Urinary bladder (tissue), 4 donors: ENCODE data around the gene F10. TPM values are rescaled to one million over a fixed set of nuclear protein-coding genes. Genes with fewer than 3 reads are reported as not detected.
"Not testable (repeated sequence)": the region's sequence is repeated elsewhere in the genome, so short reads cannot be mapped to it uniquely, and the experiment has no call there.

Experiments
- DNase-seq: peaks from one replicate; pipeline ENCODE4 v3.0.0-alpha.2; 2015; ENCODE audit errors: extremely low spot score
- H3K27ac ChIP-seq: one replicate; pipeline ENCODE4 v1.5.1; 2013; ENCODE audit warnings: low read depth, mild to moderate bottlenecking, moderate library complexity
- H3K36me3 ChIP-seq: one replicate; pipeline ENCODE4 v1.6.1; 2013; ENCODE audit warnings: mild to moderate bottlenecking, moderate library complexity; ENCODE audit not compliant: insufficient read depth
- H3K4me1 ChIP-seq: one replicate; pipeline ENCODE4 v1.6.1; 2013; ENCODE audit warnings: mild to moderate bottlenecking, moderate library complexity; ENCODE audit not compliant: insufficient read depth
- H3K4me3 ChIP-seq: one replicate; pipeline ENCODE4 v1.5.1; 2013; ENCODE audit warnings: low read depth, low read length
- WGBS: extraction: QIAGEN DNeasy Blood & Tissue Kit; methylation state at CpG from one replicate; pipeline ENCODE4 v1.1.7; 2013; 5-methylcytosine and 5-hydroxymethylcytosine counted together
- polyA plus RNA-seq: library from polyadenylated mRNA; stranded (reverse); fragments of 200-250 nt; gene quantifications from one replicate; pipeline ENCODE4 v1.2.3, GENCODE V29; 2013
- total RNA-seq: library from RNA; depleted of rRNA; stranded (reverse); fragments of >200 nt; gene quantifications from one replicate; pipeline ENCODE4 v1.2.3, GENCODE V29; 2014
- donor health status: healthy with polysubstance abuse.
- donor health status: healthy.

F10 gene
- total and polyA plus RNA-seq, 2 donors, result 26.7 to 27.6 TPM

GRCh38 chr13:113112475-113112874, 10.1 kb upstream of the F10 start:
- 83% methylated on average over 1 of the region's 1 CpG for WGBS
- DNase-seq, result not testable (repeated sequence)

GRCh38 chr13:113112893-113113845, 9.4 kb upstream of the F10 start:
- no peak overlapping the region for H3K4me3 ChIP-seq
- H3K4me1 ChIP-seq, result no peaks in the 10 kb centered on the region
- DNase-seq, result no peak
- 76% methylated on average over 9 of the region's 9 CpGs for WGBS
- H3K36me3 ChIP-seq, result no peaks in the 10 kb centered on the region
- no peak overlapping the region for H3K27ac ChIP-seq

More at GRCh38 chr13:113112475-113112874, 10.1 kb upstream of the F10 start:
- H3K4me1 ChIP-seq, H3K27ac ChIP-seq, H3K4me3 ChIP-seq, H3K36me3 ChIP-seq: not testable (repeated sequence)

DNA sequence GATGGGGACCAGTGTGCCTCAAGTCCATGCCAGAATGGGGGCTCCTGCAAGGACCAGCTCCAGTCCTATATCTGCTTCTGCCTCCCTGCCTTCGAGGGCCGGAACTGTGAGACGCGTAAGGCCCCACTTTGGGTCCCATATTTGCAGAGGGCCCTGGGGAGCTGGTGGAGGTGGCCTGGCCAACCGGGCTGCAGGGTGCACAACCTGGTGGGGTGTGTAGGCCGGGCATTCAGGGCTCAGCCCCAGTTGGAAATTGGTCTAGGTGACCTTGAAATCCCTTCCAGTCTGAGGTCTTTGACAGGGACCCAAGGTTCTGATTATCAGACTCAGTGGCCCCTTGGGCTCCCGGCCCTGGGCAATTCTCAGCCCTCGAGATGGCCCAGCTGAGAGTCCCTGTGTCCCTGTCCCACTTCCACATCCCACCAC, 8.7 kb upstream of the F10 start:
- H3K4me3 ChIP-seq, result no peak overlapping the region
- DNase-seq, result no peak
- no peaks in the 10 kb centered on the region for H3K36me3 ChIP-seq
- no peak overlapping the region for H3K27ac ChIP-seq
- H3K4me1 ChIP-seq, result no peaks in the 10 kb centered on the region
- 95% methylated on average over 8 of the region's 8 CpGs for WGBS

GRCh38 chr13:113114511-113115362, 7.9 kb upstream of the F10 start:
- 91% methylated on average over 17 of the region's 17 CpGs for WGBS
- H3K27ac ChIP-seq, result no peak overlapping the region
- no peaks in the 10 kb centered on the region for H3K36me3 ChIP-seq
- DNase-seq, result no peak
- H3K4me3 ChIP-seq, result no peak overlapping the region
- H3K4me1 ChIP-seq, result no peaks in the 10 kb centered on the region

GRCh38 chr13:113115363-113116205, 7.0 kb upstream of the F10 start:
- Histone ChIP-seq H3K4me3 (no peak overlapping the region), H3K4me1 (no peaks in the 10 kb centered on the region), H3K36me3 (no peaks in the 10 kb centered on the region), H3K27ac (no peak overlapping the region)
- no peak for DNase-seq
- 83% methylated on average over 21 of the region's 21 CpGs for WGBS

- Histone ChIP-seq H3K4me3 (no peak overlapping the region), H3K27ac (no peak overlapping the region), H3K36me3 (no peaks in the 10 kb centered on the region), H3K4me1 (no peaks in the 10 kb centered on the region)
- 84% methylated on average over 10 of the region's 10 CpGs for WGBS
- no peak for DNase-seq
Measured at GRCh38 chr13:113116206-113116800, 6.3 kb upstream of the F10 start.

DNA sequence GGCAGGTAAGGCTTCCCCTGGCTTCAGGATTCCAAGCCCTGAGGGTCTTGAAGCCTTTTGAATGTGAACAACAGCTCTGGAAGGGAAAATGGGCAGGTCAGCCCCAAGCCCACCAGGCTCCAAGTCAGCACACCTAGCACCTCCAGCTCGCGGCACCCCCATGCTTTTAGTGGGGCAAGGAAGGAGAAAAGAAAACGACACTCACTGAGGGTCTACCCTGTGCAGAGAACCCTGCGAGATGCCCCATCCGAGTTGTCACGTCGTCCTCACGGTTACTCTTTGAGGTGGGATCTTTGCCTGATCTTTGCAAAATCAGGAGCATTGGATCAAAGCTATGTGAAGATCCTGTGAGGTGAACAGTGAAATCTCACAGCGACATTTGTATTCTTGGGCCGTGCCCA, 5.7 kb upstream of the F10 start:
- no peak for DNase-seq
- 88% methylated on average over 10 of the region's 10 CpGs for WGBS
- Histone ChIP-seq H3K4me3 (no peak overlapping the region), H3K4me1 (no peaks in the 10 kb centered on the region), H3K27ac (no peak overlapping the region), H3K36me3 (no peaks in the 10 kb centered on the region)

DNA sequence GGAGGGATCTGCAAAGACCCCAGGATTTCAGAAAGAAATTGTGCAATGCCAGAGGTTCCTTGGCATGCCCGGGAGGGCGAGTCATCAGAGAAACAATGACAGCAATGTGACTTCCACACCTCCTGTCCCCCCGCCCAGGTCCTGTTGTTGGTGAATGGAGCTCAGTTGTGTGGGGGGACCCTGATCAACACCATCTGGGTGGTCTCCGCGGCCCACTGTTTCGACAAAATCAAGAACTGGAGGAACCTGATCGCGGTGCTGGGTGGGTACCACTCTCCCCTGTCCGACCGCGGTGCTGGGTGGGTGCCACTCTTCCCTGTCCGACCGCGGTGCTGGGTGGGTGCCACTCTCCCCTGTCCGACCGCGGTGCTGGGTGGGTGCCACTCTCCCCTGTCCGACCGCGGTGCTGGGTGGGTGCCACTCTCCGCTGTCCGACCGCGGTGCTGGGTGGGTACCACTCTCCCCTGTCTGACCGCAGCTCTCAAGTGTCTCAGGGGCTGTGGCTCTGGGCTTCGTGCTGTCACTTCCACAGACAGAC, 5.2 kb upstream of the F10 start:
- Histone ChIP-seq H3K36me3 (no peaks in the 10 kb centered on the region), H3K4me3 (no peak overlapping the region), H3K4me1 (no peaks in the 10 kb centered on the region), H3K27ac (no peak overlapping the region)
- DNase-seq, result no peak
- WGBS, result 92% methylated on average over 26 of the region's 26 CpGs

- Histone ChIP-seq H3K27ac (no peak overlapping the region), H3K36me3 (no peaks in the 10 kb centered on the region), H3K4me3 (no peak overlapping the region), H3K4me1 (no peaks in the 10 kb centered on the region)
- DNase-seq, result no peak
- 84% methylated on average over 9 of the region's 9 CpGs for WGBS
Measured at GRCh38 chr13:113117911-113118260, 4.7 kb upstream of the F10 start.

DNA sequence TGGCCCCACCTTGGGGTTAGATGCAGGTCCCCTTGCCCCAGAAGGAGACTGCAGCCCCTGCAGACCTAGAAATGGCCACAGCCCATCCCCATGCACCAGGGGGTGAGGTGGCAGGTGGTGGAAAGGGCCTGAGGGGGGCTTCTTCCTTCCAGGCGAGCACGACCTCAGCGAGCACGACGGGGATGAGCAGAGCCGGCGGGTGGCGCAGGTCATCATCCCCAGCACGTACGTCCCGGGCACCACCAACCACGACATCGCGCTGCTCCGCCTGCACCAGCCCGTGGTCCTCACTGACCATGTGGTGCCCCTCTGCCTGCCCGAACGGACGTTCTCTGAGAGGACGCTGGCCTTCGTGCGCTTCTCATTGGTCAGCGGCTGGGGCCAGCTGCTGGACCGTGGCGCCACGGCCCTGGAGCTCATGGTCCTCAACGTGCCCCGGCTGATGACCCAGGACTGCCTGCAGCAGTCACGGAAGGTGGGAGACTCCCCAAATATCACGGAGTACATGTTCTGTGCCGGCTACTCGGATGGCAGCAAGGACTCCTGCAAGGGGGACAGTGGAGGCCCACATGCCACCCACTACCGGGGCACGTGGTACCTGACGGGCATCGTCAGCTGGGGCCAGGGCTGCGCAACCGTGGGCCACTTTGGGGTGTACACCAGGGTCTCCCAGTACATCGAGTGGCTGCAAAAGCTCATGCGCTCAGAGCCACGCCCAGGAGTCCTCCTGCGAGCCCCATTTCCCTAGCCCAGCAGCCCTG, 4.2 kb upstream of the F10 start:
- Histone ChIP-seq H3K4me3 (no peak overlapping the region), H3K4me1 (no peaks in the 10 kb centered on the region), H3K27ac (no peak overlapping the region), H3K36me3 (no peaks in the 10 kb centered on the region)
- 89% methylated on average over 42 of the region's 42 CpGs for WGBS
- no peak for DNase-seq

- Histone ChIP-seq H3K36me3 (no peaks in the 10 kb centered on the region), H3K4me1 (no peaks in the 10 kb centered on the region), H3K27ac (no peak overlapping the region), H3K4me3 (no peak overlapping the region)
- 88% methylated on average over 16 of the region's 16 CpGs for WGBS
- no peak for DNase-seq
Measured at GRCh38 chr13:113119166-113119821, 3.3 kb upstream of the F10 start.

DNA sequence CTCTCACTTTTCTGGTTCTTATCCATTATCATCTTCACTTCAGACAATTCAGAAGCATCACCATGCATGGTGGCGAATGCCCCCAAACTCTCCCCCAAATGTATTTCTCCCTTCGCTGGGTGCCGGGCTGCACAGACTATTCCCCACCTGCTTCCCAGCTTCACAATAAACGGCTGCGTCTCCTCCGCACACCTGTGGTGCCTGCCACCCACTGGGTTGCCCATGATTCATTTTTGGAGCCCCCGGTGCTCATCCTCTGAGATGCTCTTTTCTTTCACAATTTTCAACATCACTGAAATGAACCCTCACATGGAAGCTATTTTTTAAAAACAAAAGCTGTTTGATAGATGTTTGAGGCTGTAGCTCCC, 2.8 kb upstream of the F10 start:
- Histone ChIP-seq H3K27ac (no peak overlapping the region), H3K4me3 (no peak overlapping the region), H3K4me1 (no peaks in the 10 kb centered on the region), H3K36me3 (no peaks in the 10 kb centered on the region)
- WGBS, result 88% methylated on average over 7 of the region's 7 CpGs
- DNase-seq, result no peak
